ENCODE data around the gene ITPK1.
"Not testable (repeated sequence)": the region's sequence is repeated elsewhere in the genome, so short reads cannot be mapped to it uniquely, and the experiment has no call there.

Gene ITPK1

DNA sequence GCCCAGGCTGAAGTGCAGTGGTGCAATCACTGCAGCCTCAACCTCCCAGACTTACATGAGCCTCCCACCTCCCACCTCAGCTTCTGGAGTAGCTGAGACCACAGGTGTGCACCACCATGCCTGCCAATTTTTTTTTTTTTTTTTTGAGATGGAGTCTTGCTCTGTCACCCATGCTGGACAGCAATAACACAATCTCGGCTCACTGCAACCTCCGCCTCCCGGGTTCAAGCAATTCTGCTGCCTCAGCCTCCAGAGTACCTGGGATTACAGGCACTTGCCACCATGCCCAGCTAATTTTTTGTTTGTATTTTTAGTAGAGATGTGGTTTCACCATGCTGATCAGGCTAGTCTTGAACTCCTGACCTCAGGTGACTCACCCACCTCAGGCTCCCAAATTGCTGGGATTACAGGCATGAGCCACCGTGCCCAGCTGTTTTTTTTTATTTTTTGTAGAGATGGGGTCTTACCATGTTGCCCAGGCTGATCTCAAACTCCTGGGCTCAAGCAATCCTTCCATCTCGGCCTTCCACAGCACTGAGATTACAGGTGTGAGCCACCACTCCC, 15.6 kb upstream of the ITPK1 start:
- DNase-seq (ENCODE audit: low read depth in 1 of 2, low spot score in 1 of 2): not testable (repeated sequence)

DNA sequence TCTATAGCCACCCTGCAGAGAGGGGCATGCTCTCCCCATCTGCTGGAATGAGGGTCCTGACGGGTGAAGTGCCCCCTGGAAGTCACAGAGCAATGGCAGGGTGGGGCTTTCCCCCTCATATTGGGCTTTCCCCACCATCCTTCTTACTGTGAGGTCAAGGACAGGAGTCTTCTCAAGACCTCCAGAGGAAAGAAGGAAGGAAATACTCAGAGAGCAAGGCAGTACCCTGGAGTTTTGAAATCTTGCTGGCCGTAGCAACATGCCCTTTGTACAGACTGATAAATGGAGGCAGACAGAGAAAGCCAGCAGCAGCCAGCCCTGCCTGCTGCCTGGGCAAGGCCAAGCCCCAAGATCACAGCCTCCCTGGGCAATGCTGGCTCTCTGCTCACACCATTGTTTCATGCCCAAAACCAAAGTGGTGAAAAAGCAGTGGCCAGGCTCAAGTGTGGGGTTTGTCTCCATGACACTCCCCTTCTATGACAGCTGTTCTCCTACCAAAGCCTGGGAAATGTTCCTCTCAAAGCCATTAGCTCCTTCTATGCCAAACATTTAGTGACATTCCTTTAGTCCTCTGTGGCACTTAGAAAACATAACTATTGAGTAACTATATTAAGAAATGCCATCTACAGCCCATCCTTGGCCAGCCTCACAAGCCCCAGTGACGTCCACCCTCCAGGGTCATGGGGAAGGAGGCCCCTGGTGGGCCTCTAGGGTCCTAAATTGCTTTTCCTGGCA, 13.2 kb upstream of the ITPK1 start:
- DNase-seq (ENCODE audit: low read depth in 1 of 2, low spot score in 1 of 2): no peak

DNA sequence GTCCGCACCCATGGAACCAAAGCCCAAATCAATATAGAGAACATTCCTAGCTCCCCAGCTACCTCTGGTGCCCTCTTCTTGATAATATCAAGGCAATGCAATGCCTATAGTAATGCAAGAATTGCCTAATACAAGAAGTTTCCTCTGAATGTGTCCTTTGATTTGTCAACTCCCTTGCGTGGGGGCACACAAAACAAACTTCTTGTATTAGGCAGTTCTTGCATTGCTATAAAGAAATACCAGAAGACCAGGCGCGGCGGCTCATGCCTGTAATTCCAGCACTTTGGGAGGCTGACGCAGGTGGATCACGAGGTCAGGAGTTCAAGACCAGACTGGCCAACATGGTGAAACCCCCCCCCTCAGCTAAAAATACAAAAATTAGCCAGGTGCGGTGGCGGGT, 10.4 kb upstream of the ITPK1 start:
- no peak for DNase-seq (ENCODE audit: low read depth in 1 of 2, low spot score in 1 of 2)

DNA sequence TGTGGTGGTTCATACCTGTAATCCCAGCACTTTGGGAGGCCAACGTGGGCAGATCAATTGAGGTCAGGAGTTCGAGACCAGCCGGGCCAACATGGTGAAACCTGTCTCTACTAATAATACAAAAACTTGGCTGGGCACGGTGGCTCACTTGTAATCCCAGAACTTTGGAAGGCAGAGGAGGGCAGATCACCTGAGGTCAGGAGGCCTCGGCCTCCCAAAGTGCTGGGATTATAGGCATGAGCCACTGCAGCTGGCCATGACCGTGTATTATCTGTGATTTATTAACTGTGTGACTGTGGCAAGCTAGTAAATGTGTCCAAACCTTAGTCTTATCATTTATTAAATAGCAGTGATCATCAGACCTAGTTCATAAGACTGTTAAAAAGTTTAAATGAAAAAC, 7.1 kb upstream of the ITPK1 start:
- DNase-seq (ENCODE audit: low read depth in 1 of 2, low spot score in 1 of 2): no peak

DNA sequence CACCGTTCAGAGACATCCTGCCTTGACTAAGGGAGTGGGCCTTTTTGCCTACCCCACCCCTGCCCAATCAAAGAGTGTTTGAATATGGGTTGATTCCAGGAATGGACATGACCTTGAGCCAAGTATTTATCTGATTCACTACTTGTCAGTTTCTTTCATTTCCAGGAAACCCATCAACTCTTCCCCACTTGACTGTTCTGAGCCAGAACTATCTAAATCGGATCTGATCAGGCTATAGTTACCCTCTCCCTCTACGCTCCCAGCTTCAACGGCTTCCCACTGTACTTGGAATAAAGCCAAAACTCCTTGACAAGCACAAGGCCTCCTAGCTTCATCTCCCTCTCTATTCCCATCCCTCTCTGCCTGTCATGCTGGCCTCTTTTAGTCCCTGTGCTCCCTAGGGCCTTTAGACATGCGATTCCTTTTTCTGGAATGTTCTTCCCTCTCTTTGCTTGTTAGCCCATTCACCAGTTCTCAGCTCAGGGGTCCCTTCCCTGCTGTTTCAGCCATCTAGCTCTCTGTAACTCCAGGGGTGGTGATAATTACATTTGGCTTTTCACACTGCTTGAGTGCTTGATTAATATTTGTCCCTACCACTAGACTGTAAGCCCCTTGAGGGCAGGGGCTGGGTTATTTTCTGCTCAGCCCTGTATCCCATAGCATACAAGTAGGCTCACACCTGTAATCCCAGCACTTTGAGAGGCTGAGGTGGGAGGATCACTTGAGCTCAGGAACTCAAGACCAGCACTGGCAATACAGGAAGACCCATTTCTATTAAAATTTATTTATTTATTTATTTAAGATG, 5.5 kb upstream of the ITPK1 start:
- DNase-seq (ENCODE audit: low read depth in 1 of 2, low spot score in 1 of 2): no peak

DNA sequence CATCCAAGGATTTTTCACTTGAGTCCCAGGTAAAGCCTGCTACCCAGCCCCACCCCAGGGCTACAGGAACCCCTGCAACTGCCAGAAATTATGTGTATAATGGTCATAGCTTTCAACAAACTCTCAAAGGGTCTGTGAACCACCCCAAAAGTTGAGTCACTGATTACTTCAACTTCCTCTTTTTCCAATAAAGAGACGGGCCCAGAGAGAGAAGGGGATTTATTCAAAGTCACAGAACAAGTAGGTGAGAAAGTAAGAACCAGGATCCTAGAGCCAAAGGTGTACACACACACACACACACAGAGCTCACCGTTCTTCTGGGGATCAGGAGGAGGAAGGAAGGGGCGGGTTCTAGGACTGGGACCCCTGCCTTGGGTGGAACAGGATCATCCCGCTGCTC, 4.8 kb upstream of the ITPK1 start:
- DNase-seq (ENCODE audit: low read depth in 1 of 2, low spot score in 1 of 2): no peak

DNA sequence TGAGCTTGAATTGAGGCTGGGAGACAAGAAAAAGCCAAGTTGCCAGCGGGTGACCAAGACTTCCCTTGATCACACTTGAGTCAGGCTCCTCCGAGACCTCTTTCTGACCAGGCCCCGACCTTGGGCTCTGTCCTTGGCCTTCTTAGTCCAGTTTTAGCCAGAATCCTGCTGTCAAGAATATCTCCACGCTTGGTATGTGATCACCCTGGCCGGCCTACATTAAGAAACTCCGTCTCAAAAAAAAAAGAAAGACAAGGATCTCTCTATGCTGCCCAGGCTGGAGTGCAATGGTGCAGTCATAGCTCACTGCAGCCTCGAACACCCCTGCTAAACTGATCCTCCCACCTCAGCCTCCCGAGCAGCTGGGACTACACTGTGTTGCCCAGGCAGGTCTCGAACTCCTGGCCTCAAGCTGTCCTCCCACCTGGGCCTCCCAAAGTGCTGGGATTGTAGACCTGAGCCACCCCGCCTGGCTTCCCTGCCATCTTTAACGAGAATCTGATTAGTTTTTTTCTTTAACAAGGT, 1.0 kb upstream of the ITPK1 start:
- no peak for DNase-seq (ENCODE audit: low read depth in 1 of 2, low spot score in 1 of 2)

DNA sequence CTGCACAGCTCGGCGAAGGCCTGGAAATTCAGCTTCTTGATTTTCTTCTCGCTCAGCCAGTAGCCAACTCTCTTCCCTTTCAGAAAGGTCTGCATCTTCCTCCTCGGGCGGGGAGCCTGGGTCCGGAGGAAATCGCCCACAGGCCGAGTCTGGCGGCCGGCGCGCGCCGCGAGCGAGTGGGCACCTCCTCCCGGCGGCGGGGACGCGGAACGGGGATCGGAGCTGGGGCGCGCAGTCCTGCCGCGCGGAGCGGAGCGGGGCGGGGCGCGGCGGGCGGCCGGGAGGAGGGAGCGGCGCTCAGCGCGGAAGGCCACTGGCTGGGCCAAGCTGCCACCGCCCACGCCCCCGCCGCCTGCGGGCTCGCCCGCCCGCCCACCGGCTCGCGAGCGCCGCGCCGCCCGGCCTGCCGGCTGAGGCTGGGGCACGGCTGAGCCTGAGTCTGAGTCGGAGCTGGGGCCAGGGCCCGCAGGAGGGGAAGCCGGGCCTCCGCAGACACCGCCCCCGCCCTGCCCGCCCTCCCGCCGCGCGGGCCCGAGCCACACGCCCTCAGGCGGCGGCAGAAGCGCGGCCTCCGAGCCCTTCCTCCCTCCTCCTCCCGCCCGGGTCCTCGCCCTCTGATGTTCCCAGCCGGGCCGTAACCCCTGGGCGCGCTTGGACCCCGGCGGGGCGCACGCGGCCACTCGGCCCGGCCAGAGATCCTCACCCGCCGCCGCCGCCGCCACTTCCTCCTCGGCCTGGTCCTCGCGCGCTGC, 480 bp downstream of the ITPK1 start:
- DNase-seq (ENCODE audit: low read depth in 1 of 2, low spot score in 1 of 2): peak; percentile 63 to 74

DNA sequence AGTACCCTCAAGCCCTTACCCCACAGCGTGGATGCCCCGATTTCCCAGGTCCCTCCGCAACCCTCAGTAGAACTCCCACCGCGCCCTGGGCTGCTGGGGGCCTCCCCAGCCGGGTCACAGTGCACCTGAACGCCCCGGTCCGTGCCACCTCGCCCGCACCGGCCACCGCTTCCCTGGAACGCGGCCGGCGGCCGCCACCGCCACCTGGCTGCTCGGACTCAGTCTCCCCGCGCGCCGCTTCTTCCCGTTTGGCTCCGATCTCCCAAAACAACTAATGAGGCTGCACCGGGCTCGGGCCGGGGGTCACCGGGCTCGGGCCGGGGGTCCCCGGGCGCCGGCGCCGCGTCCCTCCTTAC, 1.0 kb downstream of the ITPK1 start:
- no peak for DNase-seq (ENCODE audit: low read depth in 1 of 2, low spot score in 1 of 2)

DNA sequence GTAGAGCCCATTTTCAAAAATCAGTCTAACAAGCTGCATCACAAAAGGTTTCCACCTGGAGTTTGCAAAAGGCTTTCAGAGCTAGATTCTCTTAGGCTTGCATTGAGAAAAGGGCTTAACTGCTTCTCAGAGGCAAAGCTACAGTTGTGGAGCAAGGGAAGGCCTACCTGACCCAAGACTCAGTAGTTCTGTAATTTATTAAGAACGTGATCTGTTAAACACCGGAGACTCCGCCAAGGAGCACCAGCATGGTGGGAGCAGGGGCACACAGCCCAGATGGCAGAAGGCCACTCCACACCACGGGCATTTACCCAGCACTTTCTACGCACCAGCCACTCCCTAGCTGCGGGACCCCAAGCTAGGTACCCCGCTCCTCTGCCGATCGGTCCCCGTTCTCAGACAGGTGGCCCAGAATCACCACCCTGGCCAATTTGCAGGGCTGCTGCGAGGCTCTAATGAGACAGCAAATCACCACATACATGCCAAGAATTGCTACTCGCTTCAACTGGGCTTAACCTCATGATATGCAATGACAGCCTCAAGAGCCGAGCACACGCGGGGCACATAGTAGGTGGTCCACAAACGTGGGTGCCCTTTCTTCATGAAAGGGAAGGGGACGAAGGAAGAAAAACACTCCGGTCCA, 1.5 kb downstream of the ITPK1 start:
- DNase-seq (ENCODE audit: low read depth in 1 of 2, low spot score in 1 of 2): no peak

DNA sequence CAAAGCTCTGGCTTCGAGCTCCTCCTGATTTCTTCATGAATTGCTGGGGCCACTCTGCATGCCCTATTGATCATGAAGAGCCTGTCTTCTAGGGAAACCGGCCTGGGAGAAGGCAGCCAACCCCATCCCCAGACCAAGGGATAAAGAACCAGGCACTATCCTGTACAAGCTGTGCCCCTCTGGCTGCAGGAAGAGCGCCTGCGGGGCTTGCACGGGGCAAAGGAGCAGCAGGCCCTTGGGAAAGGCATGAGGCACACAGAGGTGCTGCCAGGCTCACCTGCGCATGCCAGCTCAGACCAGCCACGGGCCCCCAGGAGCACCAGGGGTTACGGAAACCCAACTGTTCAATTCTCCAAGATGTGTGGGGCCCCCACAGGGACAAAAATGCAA, 2.1 kb downstream of the ITPK1 start:
- DNase-seq (ENCODE audit: low read depth in 1 of 2, low spot score in 1 of 2): no peak

DNA sequence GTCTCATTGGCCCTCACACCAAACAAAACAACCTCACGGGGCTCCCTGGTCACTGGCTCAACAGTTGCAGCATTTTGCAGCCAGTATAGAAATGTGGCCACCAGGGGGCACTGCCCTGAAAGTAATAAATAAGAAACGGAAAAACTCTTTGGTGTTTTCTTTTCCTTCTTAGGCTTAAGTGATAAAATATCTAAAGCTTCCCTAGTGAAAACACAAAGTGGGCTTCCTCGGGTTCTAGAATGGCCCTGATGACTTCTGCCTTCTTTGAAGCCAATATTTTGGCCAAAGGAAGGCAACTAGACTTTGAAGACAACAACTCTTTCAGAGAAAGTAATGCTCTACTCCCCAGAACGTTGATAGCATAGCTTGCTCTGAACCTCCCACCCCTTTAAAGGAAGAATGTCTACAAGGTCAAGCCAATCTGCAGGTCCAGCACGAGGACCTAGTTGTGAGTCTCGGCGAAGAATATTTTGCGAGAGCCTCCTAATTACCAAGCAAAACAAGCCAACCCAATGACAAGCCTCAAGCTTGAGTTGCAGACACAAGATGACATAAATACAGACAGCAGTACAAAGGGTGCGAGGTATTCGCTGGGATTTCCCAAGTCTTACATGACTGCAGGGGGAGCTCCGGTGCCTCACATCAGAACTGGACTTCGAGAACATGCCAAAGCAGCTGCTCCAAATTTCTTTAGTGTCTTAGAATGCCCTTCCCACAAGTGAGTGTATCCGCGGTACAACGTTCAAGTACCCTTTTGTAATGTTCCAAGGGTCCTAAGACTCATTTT, 2.6 kb downstream of the ITPK1 start:
- DNase-seq (ENCODE audit: low read depth in 1 of 2, low spot score in 1 of 2): peak; percentile 47 to 71

DNA sequence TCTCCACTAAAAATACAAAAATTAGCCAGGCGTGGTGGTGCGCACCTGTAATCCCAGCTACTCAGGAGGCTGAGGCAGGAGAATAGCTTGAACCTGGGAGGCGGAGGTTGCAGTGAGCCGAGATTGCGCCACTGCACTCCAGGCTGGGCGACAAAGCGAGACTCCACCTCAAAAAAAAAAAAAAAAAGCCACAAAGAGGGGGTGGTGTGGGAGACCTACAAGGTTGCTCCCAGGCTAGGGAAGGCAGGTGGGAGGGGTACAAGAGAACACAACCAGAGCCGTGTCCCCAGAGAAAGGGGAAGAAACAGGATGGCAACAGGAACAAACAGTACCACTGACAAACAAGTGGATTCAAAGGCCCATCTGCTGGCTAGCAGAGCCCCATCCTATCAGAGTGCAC, 4.2 kb downstream of the ITPK1 start:
- not testable (repeated sequence) for DNase-seq (ENCODE audit: low read depth in 1 of 2, low spot score in 1 of 2)

DNA sequence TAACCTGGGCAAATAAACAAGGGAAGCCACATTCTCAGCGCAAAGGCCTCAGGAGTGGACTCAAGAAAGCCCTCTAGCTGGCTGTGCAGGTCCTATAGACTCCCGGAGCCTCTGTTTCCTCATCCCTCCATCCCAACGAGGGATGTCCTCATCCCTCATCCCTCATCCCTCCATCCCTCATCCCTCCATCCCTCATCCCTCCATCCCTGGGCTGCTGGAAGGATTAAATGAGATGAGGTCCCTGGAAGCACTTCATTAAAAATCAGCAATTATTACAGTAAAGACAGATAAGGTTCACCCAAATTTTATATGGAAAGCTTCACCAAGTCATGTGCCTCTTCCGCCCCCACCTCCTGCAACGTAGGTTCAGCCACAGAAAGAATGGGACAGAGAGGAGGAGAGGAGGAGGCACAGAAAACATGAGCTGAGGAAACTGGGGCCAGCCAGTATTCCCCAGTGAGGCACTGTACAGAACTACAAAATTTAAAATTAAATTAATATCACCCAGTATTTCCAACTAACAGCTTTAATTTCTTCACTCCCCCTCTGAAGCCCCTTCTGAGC, 4.8 kb downstream of the ITPK1 start:
- DNase-seq (ENCODE audit: low read depth in 1 of 2, low spot score in 1 of 2): no peak

DNA sequence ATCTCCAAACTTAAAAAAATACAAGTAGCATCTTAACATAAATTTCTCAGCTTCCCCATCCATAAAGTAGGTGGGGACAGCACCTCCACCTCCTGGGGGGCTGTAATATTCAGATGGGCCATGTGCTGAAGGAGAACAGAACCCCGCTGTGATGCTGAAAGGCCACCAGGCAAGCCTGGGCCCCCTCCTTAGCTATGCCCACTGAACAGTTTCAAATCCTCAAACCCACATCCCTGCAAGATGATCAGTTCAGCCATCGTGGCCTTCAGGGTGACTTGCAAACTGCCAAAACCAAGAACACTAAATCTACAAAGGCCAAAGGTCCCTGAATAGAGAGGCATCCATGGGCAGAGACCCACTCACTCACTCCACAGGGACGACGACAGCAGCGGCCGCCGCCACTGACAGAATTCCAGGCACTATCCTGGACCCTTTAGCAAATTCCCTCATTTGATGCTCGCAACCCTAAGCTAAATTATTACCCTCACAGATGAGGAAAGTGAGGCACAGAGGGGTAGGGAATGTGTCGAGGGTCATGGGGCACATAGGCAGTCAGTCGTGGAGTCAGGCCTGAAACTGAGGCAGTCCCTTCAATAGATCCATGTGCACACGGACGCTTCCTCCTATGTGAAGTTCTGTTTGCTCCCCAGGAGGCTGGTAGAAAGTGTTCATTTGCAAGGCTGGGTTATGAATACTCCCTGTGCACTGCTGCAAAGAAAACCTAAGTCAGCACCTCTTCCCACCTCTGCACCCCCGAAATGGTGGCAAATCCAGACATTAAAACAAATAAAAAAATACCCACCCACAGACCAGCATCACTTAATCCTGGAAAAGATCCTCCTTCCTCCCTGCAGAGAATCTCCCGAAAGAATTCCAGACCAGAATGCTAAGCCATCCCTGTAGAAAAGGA, 5.9 kb downstream of the ITPK1 start:
- no peak for DNase-seq (ENCODE audit: low read depth in 1 of 2, low spot score in 1 of 2)

DNA sequence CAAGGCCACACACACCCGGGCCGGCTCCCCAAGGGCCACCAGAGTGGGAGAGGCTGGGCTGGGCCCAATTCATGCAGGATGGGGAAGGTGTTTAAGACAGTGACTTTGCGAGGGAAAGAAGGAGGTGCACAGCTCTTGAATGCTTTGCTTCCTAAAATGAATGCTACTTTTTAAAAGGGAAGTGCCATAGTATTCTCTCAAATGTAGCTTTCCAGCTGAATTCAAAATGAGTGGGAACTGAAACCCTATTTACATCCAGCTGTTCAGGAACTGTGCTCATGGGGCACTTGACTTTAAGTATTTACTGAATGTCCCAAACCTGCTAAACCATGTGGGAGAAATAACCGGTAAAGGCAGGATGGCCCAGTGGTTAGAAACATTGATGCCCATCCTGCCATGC, 7.6 kb downstream of the ITPK1 start:
- DNase-seq (ENCODE audit: low read depth in 1 of 2, low spot score in 1 of 2): no peak

DNA sequence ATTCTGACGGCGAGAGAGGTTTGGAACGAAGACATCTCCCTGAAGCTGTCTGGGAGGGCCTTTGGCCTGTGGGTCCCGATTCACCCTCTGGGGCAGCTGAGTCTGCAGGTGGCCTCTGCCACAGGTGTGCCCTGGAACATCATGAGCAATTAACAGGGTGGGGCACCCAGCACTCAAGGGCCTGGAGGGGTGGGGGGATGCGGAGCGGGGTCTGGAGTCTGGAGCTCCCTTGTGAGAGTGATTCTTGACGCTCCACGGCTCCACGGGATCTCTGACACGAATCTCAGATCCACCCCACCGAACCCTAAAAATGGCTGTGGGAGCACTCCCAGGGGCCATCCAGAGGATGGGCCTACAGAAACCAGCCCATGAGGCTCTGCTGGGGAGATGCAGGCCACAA, 8.3 kb downstream of the ITPK1 start:
- DNase-seq (ENCODE audit: low read depth in 1 of 2, low spot score in 1 of 2): no peak

DNA sequence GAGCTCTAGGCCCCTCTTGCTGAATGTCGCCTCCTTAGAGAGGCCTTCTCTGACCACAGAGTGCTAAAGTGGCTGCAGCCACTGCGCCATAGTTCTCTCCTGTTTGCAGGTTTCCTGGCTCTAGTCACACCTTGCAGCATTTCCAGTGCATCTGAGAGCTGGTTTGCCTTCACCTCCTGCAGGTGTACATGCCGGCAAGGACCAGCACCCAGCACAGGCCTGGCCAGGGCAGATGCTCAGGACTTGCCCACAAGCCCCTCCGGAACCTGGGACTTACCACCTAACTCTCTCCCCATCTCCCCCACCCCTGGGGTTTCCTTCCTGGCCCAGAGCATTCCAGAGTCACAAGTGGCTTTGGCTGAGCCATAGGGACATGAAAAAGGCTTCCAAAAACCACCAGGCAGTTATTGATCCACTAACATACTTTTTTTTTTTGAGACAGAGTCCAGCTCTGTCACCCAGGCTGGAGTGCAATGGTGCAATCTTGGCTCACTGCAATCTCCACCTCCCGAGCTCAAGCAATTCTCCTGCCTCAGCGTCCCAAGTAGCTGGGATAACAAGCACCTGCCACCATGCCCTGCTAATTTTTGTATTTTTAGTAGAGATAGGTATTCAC, 9.1 kb downstream of the ITPK1 start:
- DNase-seq (ENCODE audit: low read depth in 1 of 2, low spot score in 1 of 2): no peak

Measured in activated CD4-positive, alpha-beta T cell treated with anti-CD3 and anti-CD28 coated beads, Interleukin-2, amount 50 U/mL, for 24 hours (primary cell).